HG03060 (cell line): ENCODE results near the gene ZNF580.

Experiments
- ATAC-seq: cut with Tn5 transposase; IDR thresholded peaks from one replicate; pipeline ENCODE4 v1.9.1; 2021; ENCODE audit warnings: low read depth, moderate number of reproducible peaks; ENCODE audit not compliant: unreplicated experiment

Gene ZNF580

GRCh38 chr19:55688422-55689218 is 47.8 kb downstream of the ZNF580 start:
- no peak for ATAC-seq

- no peak for ATAC-seq
These were observed 48.8 kb downstream of the ZNF580 start for GRCh38 chr19:55689411-55690108.

- ATAC-seq, result no peak
These were observed 49.4 kb downstream of the ZNF580 start for GRCh38 chr19:55690109-55690768.

GRCh38 chr19:55690769-55691545 is 50.2 kb downstream of the ZNF580 start:
- no peak for ATAC-seq

GRCh38 chr19:55691561-55692481 is 51.0 kb downstream of the ZNF580 start:
- ATAC-seq, result no peak

GRCh38 chr19:55692681-55693081 is 51.9 kb downstream of the ZNF580 start:
- ATAC-seq, result no peak
